ENCODE results near the gene PIK3R5.
A peak's percentile ranks its signal among the peaks of the same experiment; 100 is the strongest.

PIK3R5 gene

DNA sequence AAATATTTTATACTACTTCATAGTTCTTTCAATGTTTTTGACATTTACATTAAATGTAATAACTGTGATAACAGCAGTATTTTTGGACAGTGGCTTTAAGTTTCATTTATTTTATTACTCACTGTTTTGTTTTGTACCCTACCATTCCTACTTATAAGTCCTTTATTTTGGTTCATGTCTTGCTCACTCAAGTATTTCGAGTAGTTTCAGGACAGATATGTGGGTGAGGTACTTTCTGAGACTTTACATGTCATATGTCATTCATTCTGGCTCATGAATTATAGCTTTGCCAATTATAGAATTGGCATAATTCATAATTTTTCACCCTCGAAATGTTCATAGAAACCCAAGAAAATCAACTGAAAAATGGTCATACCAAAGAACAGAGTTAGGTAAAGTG is 44.4 kb downstream of the PIK3R5 start:
- DNase-seq: no peak

- no peak for DNase-seq
These were observed 46.6 kb downstream of the PIK3R5 start for GRCh38 chr17:8918807-8919465.

DNA sequence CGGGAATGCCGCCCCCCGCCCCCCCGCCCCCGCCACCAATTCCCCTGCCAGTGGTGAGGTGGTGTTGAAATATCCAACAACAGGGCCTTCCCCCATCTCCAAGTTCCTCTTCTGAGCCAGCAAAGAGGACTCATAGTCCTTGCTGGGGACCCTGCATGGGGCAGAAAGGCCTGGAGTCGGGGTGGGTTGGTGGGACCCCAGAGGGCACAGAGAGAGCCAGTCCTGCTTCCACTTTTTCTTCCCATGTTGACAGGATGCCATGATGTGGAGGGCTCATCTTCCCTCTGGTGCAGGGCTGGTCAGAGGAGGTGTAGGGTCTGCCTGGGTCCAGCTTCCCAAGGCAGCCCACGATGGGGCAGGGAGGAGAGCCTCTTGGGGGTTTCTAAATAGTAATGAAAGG is 49.0 kb downstream of the PIK3R5 start:
- no peak for DNase-seq

DNA sequence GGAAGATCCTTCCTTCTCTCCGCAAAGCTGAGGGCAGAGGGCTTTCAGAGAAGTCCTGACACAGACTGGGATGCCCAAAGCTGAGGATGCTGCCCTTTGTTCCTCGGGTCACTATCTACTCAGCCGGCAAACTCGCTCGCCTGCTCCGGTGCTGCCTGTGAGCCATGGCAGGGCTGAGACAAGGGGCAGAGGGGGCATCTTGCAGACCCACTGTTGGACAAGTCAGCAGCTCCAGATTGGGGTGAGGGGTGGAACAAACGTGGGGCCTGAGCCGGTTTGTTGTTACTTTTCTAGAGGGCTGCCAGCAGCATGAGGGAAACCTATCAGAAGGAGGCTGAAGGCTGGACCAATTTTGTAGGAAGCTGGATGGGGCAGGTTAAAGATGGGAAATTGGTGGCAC is 51.0 kb downstream of the PIK3R5 start:
- DNase-seq: no peak

DNA sequence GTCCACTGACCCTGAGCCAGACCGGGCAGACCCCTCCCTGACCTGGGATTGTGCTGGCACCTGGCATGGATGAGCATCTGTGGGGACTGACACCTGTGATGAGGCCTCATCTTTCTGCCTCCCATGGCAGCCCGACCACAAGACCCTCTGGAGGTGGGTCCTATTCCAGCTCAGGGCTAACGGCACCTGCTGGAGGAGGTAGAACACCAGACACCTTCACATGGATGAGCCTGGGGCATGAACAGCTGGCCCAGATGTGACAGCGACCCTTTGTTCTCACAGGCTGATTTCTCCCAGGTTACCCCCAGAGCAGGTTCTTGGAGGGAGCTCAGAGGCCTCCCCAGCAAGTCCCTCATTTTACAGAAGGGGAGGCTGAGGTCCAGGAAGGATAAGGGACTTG is 51.6 kb downstream of the PIK3R5 start:
- DNase-seq: no peak

DNA sequence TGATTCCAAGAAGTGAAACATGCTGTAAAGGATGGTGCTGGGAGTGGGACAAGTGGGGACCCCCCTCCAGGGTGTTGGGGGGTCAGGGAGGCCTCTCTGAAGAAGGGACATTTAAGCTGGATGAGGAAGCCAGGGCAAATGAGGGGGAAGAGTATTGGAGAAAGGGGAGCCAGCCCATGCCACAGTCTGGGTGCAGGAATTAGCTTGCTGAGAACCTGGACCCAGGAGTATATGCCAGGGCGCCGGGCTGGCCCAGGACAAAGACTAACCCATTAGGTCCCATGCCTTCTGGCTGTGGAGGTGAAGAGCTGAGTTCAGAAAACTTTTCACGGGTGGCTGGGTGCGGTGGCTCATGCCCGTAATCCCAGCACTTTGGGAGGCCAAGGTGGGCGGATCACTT is 52.4 kb downstream of the PIK3R5 start:
- no peak for DNase-seq

GRCh38 chr17:8912084-8912981 is 53.2 kb downstream of the PIK3R5 start:
- no peak for DNase-seq

DNA sequence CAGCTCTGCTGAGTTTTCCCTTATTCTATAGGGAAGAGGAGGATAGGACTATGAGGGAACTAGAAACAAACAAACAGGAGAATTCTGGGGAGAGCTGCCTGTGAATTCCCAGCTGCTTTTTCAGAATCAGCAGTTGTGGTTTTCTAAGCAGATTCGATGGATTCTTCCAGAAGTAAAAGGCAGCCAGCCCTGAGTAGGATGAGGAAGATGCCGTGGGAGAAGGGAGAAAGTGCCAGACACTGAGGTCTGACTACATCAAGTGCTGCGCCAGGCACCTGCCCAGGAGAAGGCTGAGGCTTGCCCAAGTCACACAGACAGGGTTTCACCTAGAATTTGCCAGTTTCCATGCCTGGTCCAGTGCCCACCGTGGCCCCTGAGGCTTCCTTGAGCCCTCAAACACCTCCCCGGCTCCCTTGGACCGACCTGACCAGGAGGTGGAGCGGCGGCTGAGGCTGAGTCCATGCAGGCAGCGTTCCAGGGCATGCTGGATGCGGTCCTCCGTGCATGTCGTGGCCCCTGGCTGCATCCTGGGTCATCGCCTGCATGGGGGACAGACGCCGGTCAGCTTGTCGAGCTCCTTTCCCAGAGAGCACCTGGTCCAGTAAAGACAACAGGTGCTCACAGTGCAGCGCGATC is 54.4 kb downstream of the PIK3R5 start:
- DNase-seq: no peak

- no peak for DNase-seq
These were observed 55.8 kb downstream of the PIK3R5 start for GRCh38 chr17:8909586-8910270.

- DNase-seq: no peak
These were observed 60.2 kb downstream of the PIK3R5 start for GRCh38 chr17:8905331-8905730.

DNA sequence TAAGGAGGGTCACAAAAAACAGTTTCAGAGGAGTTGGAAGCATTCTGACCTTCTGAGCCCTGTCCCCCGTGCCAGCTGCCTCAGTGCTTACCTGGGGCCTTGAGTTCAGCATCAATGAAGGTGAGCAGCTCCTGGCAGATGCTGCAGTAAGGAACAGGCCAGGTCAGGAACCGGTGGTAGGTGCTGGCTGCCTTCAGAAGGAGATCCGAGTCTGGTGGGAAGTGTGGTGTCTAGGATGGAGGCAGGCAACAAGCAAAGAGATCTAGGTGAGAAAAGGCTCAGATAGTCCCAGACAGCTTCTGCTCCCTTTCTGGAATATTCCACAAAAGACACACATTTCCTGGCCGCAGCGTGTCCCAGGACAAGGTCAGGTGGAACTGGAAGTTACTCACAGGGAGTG is 60.8 kb downstream of the PIK3R5 start:
- no peak for DNase-seq

- no peak for DNase-seq
These were observed 61.3 kb downstream of the PIK3R5 start for GRCh38 chr17:8904201-8904600.

- no peak for DNase-seq
These were observed 64.6 kb downstream of the PIK3R5 start for GRCh38 chr17:8900626-8901585.

DNA sequence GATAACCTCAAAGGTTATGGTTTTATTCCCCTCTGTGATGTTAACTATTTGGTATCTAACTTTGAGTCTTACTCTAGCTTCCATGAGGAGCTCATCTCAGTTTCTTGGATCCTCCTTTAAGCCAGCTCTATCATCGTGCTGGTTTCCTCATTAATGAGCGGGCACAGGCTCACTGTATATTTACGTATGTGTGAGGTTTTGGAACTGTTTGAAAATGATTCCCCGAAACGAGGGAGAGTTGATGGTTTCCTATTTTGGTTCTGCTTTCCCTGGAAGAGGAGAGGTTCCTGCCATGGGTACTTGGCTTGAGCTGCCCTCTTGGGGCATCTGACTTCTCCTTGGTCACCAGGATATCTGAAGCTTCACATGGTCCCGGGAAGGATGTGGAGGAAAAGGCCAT is 65.3 kb downstream of the PIK3R5 start:
- DNase-seq: no peak

GRCh38 chr17:8898636-8899035 is 66.9 kb downstream of the PIK3R5 start:
- DNase-seq: no peak

- DNase-seq: no peak
These were observed 67.4 kb downstream of the PIK3R5 start for GRCh38 chr17:8898126-8898525.

GRCh38 chr17:8896641-8897635 is 68.6 kb downstream of the PIK3R5 start:
- DNase-seq: no peak

GRCh38 chr17:8896087-8896486 is 69.4 kb downstream of the PIK3R5 start:
- DNase-seq: no peak

GRCh38 chr17:8894673-8895578 is 70.6 kb downstream of the PIK3R5 start:
- DNase-seq: peak; percentile 50

- no peak for DNase-seq
These were observed 71.3 kb downstream of the PIK3R5 start for GRCh38 chr17:8894202-8894671.
